GM18508 (cell line): ENCODE results near the gene KRTAP12-1.
"Not testable (repeated sequence)": the region's sequence is repeated elsewhere in the genome, so short reads cannot be mapped to it uniquely, and the experiment has no call there.

Experiments used
- ATAC-seq: cut with Tn5 transposase; IDR thresholded peaks from one replicate; pipeline ENCODE4 v1.9.1; 2021; ENCODE audit warnings: moderate number of reproducible peaks; ENCODE audit not compliant: insufficient read depth, unreplicated experiment

Gene KRTAP12-1

GRCh38 chr21:44699502-44700001 lies 17.6 kb upstream of the KRTAP12-1 start:
- ATAC-seq, result no peak

GRCh38 chr21:44697811-44698734 lies 16.1 kb upstream of the KRTAP12-1 start:
- no peak for ATAC-seq

GRCh38 chr21:44697172-44697810 lies 15.3 kb upstream of the KRTAP12-1 start, which contains the start of gene KRTAP10-12:
Gene KRTAP10-12 (plus strand): TSS chr21:44697172. CDS start chr21:44697202, 30 bp downstream.
- ATAC-seq, result not testable (repeated sequence)

DNA sequence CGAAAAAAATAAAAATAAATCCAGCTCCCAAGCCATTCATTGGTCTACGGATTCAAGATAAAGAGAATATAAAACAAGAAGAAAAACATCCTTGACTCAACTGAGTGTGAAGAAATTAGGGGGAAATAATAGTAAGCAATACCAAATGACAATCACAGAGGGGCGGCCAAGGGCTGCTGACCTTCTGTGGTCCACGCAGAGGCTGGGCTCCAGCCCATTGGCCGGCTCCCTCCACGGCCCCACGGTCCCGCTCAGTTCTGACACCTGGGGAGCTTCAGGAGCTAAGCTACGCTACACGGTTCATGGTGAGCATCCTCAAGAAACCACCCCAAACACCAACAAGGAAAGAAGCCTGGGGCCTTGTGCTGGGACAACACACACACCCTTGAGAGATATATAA lies 14.6 kb upstream of the KRTAP12-1 start:
- no peak for ATAC-seq

GRCh38 chr21:44695641-44696040 lies 13.7 kb upstream of the KRTAP12-1 start:
- no peak for ATAC-seq

GRCh38 chr21:44695184-44695583 lies 13.2 kb upstream of the KRTAP12-1 start:
- ATAC-seq, result no peak

- ATAC-seq, result no peak
These were observed 12.8 kb upstream of the KRTAP12-1 start for GRCh38 chr21:44694776-44695175.

DNA sequence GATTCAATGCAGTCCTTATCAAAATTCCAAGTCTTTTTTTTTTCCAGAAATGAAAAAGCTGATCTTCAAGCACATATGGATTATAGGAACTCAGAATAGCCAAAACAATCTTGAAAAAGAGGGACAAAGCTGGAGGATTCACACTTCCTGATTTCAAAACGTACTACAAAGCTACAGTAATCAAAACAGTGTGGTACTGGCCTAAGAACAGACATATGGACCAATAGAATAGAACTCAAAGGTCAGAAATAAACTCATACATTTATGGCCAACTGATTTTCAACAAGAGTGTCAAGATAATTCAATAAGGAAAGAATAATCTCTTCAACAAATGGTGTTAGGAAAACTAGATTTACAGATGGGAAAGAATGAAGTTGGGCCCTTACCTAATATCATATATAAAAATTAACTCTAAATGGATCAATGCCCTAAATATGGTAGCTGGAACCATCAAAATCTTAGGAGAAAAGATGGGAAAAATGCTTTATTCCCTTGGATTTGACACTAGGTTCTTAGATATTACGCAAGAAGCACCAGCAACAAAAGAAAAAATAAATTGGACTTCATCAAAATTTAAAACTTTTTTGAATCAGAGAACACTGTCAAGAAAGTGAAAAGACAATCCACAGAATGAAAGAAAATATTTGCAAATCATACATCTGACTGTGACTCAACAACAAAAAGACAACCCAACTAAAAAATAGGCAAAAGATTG lies 11.0 kb upstream of the KRTAP12-1 start:
- ATAC-seq, result no peak

DNA sequence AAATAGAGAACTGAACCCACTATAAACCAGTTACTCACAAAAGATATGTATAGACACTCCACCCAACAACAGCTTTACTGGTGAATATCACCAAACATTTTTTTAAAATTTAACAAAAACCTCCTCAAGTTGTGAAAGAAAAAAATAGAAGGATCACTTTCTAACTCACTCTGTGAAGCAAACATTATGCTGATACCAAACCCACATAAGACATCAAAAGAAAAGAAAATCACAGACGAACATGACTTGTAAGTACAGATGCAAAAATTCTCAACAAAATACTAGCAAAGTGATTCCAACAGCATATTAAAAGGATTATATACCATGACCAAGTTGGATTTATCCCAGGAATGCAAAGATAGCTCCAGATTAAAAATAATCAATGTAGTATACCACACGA lies 9.7 kb upstream of the KRTAP12-1 start:
- no peak for ATAC-seq

- ATAC-seq, result not testable (repeated sequence)
These were observed 7.8 kb upstream of the KRTAP12-1 start for GRCh38 chr21:44689740-44690139.

GRCh38 chr21:44687671-44688070 lies 5.7 kb upstream of the KRTAP12-1 start:
- no peak for ATAC-seq

DNA sequence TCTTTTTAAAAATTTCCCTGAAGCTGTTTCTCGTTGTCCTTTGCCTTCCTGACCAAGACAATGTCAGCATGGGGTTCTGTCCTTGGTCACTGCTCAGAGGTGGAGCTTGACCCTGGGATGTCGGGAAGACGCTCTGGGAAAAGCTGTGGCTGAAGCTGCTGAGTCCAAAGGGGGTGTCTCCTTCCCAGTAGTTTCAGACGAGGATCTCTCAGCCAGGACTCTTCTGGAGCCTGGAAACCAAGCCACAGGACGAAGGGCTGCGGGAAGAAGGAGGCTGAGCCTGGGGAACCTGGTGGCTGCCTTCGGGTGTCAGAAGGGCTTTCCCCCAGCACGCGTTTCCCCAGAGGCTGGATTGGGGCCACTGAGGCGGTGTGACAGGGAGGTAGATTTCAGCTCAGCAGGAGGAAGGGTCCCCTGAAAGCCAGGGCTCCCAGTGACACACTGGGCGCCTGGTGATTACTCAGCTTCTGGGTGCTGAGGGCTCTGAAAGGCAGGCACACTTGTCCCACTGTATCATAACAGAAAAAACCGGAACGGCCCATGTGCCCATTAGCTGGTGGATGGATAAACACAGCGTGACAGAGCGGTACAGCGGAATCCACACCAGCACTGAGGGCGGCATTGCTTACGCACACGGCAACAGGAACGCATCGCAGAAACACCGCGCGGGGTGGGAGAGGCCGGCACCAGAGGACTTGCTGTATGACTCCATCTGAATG lies 5.0 kb upstream of the KRTAP12-1 start:
- ATAC-seq, result no peak

DNA sequence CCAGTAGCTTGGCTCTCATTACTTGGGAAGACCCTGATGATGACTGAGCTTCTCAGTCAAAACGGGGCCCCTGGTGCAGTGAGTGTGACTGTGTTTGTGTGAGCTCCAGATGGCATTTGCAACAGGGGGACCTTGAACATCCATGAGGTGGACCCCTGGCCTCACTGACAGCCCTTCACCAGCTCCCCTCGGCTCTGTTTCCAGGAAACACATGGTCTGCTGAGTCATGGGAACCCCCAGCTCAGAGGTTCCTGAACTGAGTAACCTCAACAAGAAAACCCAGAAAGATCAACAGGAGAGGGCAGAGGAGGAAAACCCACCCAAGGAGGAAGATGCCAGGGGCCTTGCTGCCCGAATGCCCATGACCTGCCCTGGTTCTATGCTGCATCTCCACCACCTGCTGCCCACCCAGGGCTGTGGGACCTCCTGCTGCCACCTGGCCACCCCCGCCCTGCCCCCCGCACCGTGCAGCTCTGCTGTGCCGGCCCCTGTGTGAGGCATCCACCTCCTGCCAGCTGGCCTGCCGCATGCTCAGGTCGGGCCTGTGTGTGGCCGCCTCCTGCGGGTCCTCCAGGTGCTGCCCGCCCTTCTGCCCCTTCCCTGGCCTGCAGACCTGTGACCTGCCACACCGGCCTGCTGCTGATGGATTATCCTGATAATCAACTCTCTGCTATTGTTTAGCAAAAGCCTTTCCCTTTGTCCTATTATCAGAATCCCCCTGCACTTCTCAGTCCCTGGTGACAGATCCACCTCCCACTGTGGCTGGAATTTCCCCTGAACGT lies 4.2 kb upstream of the KRTAP12-1 start:
- no peak for ATAC-seq

DNA sequence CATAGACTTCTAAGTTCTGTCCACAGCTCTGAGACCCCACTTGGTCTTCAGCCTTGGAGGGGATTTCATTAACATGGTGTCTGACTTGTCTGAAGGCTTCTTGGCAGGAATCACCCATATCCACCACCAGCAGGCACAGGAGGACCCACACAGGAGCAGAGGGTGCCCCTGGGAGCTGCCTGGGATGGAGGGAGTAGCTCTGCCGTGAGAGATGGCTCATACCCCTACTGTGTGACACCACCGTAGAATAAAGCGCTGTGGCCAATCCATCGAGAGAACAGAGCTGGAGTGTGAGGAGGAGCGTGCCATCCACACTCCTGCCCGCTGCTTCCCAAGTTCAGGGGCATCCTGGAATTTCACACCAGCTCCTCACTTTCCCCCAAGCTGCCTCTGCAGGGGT lies 3.1 kb upstream of the KRTAP12-1 start:
- not testable (repeated sequence) for ATAC-seq

DNA sequence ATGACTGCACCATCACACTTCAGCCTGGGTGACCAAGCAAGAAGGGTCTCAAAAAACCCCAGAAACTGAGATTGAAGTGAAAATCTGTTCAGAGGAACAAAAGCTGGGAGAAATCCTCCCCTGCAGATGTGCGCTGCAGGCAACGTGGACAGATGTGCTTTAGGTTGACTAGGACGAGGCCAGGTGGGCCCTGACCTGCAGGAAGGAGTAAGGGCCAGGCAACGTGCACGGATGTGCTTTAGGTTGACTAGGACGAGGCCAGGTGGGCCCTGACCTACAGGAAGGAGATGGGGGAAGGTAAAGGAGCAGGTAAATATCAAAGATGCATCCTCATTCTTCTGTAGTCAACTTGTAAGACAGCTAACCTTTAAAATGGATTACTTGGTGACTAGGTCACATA lies 2.5 kb upstream of the KRTAP12-1 start:
- no peak for ATAC-seq

DNA sequence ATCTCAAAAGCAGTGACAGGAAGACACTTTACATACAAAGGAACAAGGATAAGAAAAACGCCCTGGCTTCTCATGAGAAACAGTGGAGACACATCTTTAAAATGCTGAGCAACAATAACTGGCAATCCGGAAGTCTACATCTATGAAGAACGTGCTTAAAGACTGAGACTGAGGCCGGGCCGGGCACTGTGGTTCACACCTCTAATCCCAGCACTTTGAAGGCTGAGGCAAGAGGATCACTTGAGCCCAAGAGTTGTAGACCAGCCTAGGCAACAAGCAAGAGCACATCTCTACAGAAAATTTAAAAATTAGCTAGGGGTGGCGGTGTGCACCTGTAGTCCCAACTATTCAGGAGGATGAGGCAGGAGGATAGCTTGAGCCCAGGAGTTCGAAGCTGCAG lies 2.1 kb upstream of the KRTAP12-1 start:
- no peak for ATAC-seq

- no peak for ATAC-seq
These were observed 703 bp upstream of the KRTAP12-1 start for GRCh38 chr21:44682580-44683151.

DNA sequence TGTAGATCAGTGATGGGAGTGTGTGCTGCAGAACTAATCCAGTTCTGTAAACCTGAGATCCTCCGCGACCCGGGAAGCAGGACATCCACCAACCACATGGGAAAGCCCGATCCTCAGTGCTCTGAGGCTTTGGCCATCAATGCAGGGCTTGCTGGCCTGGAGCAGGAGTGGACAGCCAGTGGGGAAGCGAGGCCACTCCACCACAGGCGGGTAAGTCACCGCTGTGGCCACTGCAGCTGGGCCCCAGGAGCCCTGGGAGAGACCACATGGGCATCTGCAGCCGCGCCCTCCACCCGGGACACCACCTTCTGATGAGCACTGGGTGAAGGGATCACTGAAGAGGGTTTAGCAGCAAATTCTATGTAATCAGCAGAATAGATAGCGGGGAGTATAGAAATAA lies 811 bp downstream of the KRTAP12-1 start:
- ATAC-seq, result no peak

GRCh38 chr21:44677881-44678280 lies 4.1 kb downstream of the KRTAP12-1 start:
- no peak for ATAC-seq
